ENCODE results near the gene PARVB.

PARVB gene

DNA sequence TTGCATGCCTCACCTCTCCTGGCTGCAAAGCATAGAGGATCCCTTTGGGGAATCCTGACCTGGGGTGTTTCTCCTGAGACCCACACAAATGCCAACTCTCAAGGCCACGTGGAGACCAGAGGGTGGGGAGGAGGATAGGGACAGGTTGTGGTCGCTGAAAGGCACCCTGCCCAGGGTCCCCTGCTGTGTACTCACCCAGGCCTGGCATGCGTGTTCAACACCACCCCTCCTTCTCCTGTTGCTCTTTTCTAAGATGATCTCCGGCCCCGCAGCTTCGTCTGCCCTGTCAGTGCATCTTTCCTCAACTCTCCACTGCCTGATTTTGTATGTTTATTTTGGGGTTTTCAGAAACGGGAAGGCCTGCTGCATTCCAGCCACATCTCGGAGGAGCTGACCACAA, 112.0 kb downstream of the PARVB start:
- DNase-seq (ENCODE audit: low read depth in 2 of 2): no peak

DNA sequence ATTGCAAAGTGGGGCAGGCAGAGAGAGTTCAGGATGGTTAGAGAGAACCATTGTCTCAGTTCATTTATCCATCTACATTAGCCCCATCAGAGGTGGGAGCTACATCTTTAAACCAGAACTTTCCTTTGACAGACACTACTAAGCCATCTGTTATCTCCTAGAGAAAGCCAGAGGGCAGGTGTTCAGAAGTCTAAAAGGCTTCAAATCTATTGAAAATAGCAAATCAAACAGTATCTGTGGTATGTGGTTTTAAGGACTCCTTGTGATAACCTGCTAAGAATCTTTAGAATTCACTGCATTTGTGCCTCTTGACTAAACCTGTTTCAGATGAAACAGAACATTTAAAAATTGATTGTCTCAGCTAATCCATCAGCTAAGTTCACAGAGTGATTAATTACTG, 112.7 kb downstream of the PARVB start:
- no peak for DNase-seq (ENCODE audit: low read depth in 2 of 2)

- DNase-seq (ENCODE audit: low read depth in 2 of 2): no peak
Measured at GRCh38 chr22:44137415-44137814, 113.3 kb downstream of the PARVB start.

- DNase-seq (ENCODE audit: low read depth in 2 of 2): no peak
Measured at GRCh38 chr22:44139773-44140172, 115.7 kb downstream of the PARVB start.

- DNase-seq (ENCODE audit: low read depth in 2 of 2): no peak
Measured at GRCh38 chr22:44142421-44143104, 118.5 kb downstream of the PARVB start.

- DNase-seq (ENCODE audit: low read depth in 2 of 2): no peak
Measured at GRCh38 chr22:44143105-44143474, 119.0 kb downstream of the PARVB start.

- no peak for DNase-seq (ENCODE audit: low read depth in 2 of 2)
Measured at GRCh38 chr22:44143579-44143978, 119.5 kb downstream of the PARVB start.

GRCh38 chr22:44144046-44144569, 120.0 kb downstream of the PARVB start:
- DNase-seq (ENCODE audit: low read depth in 2 of 2): no peak

GRCh38 chr22:44145544-44145943, 121.4 kb downstream of the PARVB start:
- DNase-seq (ENCODE audit: low read depth in 2 of 2): no peak

DNA sequence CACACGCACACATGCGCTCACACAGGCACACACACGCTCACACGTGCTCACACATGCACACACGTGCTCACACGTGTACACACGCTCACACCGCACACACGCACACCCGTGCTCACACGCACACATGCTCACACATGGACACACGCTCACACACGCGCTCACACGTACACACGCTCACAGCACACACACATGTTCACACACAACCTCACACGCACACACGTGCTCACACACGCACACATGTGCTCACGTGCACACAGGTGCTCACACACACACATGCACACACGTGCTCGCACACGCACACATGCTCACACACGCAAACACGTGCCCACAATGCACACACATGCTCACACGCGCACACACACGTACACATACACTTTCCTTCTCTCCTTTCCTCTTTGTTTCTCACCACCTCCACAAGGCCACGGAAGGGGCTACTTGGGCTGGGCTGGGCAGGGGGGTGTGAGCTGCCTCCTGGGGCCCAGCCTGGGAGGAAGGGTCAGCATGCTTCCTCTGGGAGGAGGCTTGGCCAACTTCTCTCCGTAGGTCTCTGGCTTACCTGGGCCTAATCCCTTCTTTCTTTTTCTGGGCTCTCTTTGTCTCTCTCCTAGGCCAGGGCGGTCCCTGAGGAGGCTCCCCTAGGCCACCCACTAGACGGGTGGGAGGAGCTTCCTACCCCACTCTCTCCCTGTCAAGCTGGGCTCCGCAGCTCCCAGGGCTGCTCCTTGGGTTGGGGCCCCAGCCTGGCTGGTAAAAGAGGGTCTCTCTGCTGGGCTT, 122.2 kb downstream of the PARVB start:
- DNase-seq (ENCODE audit: low read depth in 2 of 2): no peak

DNA sequence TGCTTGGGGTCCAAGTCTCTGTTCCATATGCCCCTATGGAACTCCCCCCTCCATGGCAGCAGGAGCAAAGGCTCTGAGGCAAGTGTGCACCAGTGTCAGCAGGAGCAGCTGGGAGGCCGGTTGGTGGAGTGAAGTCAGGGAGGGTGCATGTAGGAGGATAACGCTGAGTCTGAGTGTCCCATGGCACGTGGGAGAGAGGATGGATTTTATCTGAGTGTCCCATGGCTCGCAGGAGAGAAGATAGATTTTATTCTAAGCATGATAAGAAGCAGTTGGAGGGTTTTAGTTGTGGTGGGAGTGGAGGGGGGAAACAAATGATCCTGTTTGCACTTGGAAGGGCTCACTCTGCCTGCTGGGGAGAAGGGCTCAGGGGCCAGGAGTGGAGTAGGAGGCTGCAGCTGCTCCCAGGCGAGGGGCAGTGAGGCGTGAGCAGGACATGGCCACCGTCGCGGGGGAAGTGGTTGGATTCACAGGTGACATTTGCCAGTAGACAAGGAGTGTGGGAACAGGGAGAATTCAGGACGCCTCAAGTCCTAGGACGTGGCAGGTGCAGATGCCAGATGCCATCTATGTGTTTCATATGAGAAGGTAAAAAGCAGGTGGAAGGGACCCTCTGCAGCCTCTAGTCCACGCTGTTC, 123.0 kb downstream of the PARVB start:
- no peak for DNase-seq (ENCODE audit: low read depth in 2 of 2)

- no peak for DNase-seq (ENCODE audit: low read depth in 2 of 2)
Measured at GRCh38 chr22:44147821-44148574, 123.9 kb downstream of the PARVB start.

DNA sequence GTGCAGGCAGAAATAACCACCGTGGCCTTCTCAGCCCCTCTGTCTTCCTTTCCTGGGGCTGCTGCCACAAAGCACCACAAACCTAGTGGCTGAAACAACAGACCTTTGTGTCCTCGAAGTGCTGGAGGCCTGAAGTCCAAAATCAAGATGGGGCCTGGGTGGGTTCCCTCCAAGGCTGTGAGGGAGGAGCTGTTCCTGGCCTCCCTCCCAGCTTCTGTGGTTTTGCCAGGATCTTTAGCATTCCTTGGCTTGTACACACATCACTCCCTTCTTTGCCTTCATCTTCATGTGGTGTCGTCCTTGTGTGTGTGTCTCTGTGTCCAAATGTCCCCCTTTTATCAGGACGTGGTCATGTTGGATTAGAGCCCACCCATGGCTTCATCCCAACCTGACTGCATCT, 127.6 kb downstream of the PARVB start:
- DNase-seq (ENCODE audit: low read depth in 2 of 2): no peak

GRCh38 chr22:44153710-44154109, 129.6 kb downstream of the PARVB start:
- DNase-seq (ENCODE audit: low read depth in 2 of 2): no peak

DNA sequence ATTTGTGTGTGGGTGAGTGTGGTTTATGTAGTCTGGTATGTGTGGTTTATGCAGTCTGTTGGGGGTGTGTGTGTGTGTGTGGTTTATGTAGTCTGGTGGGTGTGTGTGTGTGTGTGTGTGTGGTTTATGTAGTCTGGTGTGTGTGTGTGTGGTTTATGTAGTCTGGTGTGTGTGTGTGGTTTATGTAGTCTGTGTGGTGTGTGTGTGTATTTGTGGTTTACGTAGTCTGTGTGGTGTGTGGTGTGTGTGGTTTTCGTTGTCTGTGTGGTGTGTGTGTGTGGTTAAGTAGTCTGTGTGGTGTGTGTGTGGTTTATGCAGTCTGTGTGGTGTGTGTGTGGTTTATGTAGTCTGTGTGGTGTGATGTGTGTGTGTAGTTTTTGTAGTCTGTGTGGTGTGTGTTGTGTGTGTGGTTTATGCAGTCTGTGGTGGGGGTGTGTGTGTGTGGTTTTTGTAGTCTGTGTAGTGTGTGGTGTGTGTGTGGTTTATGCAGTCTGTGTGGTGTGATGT, 130.4 kb downstream of the PARVB start:
- DNase-seq (ENCODE audit: low read depth in 2 of 2): no peak

DNA sequence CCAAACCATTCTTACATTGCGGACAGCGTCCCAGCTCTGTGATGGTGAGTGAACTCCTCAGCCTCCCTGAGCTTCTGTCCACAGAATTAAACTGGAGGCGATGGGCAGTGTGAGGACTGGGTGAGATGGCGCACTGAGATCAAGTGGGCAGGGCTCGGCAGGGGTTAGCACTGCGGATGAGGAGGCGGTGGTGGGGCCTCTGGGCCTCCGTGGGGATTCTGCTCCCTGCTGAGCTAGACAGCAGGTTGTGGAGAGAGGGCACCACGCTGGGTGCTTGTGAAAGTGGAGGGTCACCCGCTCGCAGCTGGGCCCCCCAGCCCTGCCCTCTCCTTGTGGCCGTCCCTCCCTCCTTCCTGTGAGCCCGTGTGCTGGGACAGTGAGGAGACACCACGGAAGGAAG, 131.0 kb downstream of the PARVB start:
- DNase-seq (ENCODE audit: low read depth in 2 of 2): no peak

GRCh38 chr22:44157916-44158618, 134.0 kb downstream of the PARVB start:
- DNase-seq (ENCODE audit: low read depth in 2 of 2): no peak

- no peak for DNase-seq (ENCODE audit: low read depth in 2 of 2)
Measured at GRCh38 chr22:44158816-44159215, 134.7 kb downstream of the PARVB start.

DNA sequence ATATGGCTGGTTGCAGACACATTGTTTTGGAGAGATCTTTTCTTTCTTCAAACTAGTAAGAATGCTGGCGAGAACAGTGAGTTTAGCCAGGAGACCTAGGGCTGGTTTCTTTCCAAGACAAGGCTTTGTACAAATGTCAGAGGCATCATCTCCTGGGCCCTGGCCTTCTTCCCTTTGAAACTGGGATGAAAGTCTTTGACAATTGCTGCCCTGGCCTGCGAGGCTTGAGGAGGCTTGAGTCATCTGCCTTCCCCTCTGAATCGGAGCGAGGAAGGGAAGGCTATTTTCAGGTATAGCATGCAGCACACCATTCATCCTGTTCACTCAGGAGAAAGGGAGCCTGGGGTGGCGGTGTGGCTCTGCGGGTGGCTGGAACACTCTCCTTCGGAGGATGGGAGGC, 135.1 kb downstream of the PARVB start:
- DNase-seq (ENCODE audit: low read depth in 2 of 2): no peak

DNA sequence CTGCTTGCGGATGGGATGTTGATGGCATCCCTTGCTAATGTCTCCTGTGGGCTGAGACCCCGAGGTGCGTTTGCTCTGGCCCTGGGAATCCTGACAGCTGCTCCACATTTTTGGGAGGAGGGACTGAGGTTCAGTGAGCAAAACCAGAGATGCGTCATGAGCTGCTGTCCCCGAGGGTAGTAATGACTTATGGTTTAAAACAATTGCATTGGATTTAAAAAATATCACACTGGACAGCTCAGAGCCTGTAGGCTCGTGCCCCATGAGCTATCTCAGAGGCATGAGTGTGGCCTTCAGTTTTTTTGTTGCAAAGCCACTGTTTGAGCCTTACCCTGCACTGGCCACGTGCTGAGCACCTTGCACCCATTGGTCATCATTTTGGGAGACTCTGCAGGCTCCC, 135.7 kb downstream of the PARVB start:
- no peak for DNase-seq (ENCODE audit: low read depth in 2 of 2)

GRCh38 chr22:44160421-44160820, 136.3 kb downstream of the PARVB start:
- DNase-seq (ENCODE audit: low read depth in 2 of 2): no peak

All from stimulated activated CD4-positive, alpha-beta T cell treated with anti-CD3 and anti-CD28 coated beads, Interleukin-1b, Interleukin-23, amount 100 ng/mL, for 1 hour (primary cell).